Left lung (tissue), 10 donors: Measurements from ENCODE around the gene DPP7. TPM values are rescaled to one million over a fixed set of nuclear protein-coding genes. Genes with fewer than 3 reads are reported as not detected.

Experiments used
- ATAC-seq: fragments of 200-7000 bp; cut with Tn5 transposase; one replicate; pipeline ENCODE4 v1.9.1; 2020; ENCODE audit warnings: moderate library complexity
- DNase-seq, 4 donors: peaks; one replicate each; pipeline ENCODE4 v3.0.0-alpha.2; 2013 to 2020
- H3K27ac ChIP-seq, 2 donors: fragments of 200-600 bp; sonication (generic) in 1 of 2; one replicate each; pipeline versions ENCODE4 v1.5.0 to v1.8.0; 2020 to 2021
- H3K27me3 ChIP-seq, 2 donors: fragments of 200-600 bp; sonication (generic) in 1 of 2; one replicate each; pipeline versions ENCODE4 v1.5.0 to v1.8.0; 2020 to 2021
- H3K36me3 ChIP-seq, 2 donors: fragments of 200-600 bp; sonication (generic) in 1 of 2; one replicate each; pipeline versions ENCODE4 v1.5.0 to v1.8.0; 2020 to 2021
- H3K4me1 ChIP-seq, 2 donors: fragments of 200-600 bp; one replicate each; pipeline ENCODE4 v1.8.0; 2021
- H3K4me3 ChIP-seq, 2 donors: fragments of 200-600 bp; sonication (generic) in 1 of 2; one replicate each; pipeline versions ENCODE4 v1.5.0 to v1.8.0; 2020 to 2021; ENCODE audit warnings: mild to moderate bottlenecking in 1 of 2
- H3K9me3 ChIP-seq, 2 donors: fragments of 200-600 bp; sonication (generic) in 1 of 2; one replicate each; pipeline versions ENCODE4 v1.5.0 to v1.8.0; 2020 to 2021
- CTCF ChIP-seq, 2 donors: fragments of 200-600 bp; sonication (generic) in 1 of 2; IDR thresholded peaks; one replicate each; pipeline versions ENCODE4 v1.5.0 to v1.8.0; 2021; ENCODE audit warnings: antibody characterized with exemption in 2 of 2
- intact Hi-C, 2 donors: fragments of 100-400 bp; cut with DNase I; formaldehyde crosslinking; loops; one replicate each; pipeline versions ENCODE4 v1.11.2 to v1.14.2; 2022
- polyA plus RNA-seq, 6 donors: library from polyadenylated mRNA; unstranded; fragments of 120-200 nt; gene quantifications; one replicate each; pipeline ENCODE4 v1.2.1, GENCODE V29; 2013; ENCODE audit not compliant: insufficient read length in 6 of 6
- total RNA-seq, 2 donors: library from RNA; stranded (reverse); fragmentation: NEBNext Ultra II Directional; extraction: Animal tissue kit (Norgen Biotek cat#: 25700); gene quantifications; one replicate each; pipeline ENCODE4 v1.2.1, GENCODE V29; 2021
- donor health status: DM: no; HTN: yes; CAD: no.
- donor health status: DM: no; HTN: no; CAD: no.

The DPP7 gene
- total and polyA plus RNA-seq, 8 donors = 35.8 to 165 (median 47.9) TPM

DNA sequence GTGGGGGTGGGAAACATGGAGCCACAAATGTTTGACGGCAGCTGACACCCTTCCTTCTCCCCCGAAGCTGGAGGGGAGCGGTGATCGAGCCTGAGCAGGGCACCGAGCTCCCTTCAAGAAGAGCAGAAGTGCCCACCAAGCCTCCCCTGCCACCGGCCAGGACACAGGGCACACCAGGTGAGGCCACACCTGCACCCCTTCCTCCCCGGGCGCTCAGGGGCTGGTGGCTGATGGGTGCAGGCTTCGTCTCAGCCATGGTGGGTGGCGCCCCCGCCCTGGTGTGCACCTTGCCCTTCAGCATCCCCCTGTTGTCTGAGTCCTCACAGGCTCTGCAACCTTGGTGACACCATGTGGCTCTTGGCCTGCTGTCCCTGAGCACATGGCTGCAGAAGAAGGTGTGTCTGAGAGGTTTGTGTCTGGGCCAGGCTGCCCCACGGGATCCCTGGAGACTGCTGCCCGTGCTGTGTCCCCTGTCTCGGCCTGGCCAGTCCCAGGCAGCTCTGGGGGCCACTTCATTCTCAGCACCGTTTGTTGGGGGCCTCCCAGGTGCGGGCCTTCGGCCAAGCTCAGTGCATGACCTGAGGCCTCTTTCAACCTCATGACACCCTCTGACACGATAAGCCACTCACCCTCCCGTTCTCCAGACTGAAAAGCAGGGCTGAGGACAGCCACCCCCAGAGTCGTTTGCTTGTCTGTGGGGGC lies 16.6 kb downstream of the DPP7 start:
- peak in 1 of 4 donors; percentile 74 for DNase-seq
- H3K36me3 ChIP-seq = peaks cover 0 to 88% of the 10 kb centered on the region in 2 donors
- H3K27me3 ChIP-seq = no peaks in the 10 kb centered on the region
- H3K27ac ChIP-seq = no peak overlapping the region
- intact Hi-C loops = no loop called here
- no peak overlapping the region for H3K4me3 ChIP-seq
- ATAC-seq = no peak
- no peak for TF ChIP-seq CTCF (IDR thresholded peaks at IDR 0.05)
- H3K9me3 ChIP-seq = no peaks in the 10 kb centered on the region
- H3K4me1 ChIP-seq = no peaks in the 10 kb centered on the region

GRCh38 chr9:137096785-137097546 lies 17.6 kb downstream of the DPP7 start:
- DNase-seq = no peak
- intact Hi-C loops = no loop called here
- H3K27ac ChIP-seq = no peak overlapping the region
- no peaks in the 10 kb centered on the region for H3K27me3 ChIP-seq
- no peak for TF ChIP-seq CTCF (IDR thresholded peaks at IDR 0.05)
- no peak for ATAC-seq
- H3K4me3 ChIP-seq = no peak overlapping the region
- no peaks in the 10 kb centered on the region for H3K9me3 ChIP-seq
- no peaks in the 10 kb centered on the region for H3K4me1 ChIP-seq
- peaks cover 0 to 88% of the 10 kb centered on the region in 2 donors for H3K36me3 ChIP-seq

DNA sequence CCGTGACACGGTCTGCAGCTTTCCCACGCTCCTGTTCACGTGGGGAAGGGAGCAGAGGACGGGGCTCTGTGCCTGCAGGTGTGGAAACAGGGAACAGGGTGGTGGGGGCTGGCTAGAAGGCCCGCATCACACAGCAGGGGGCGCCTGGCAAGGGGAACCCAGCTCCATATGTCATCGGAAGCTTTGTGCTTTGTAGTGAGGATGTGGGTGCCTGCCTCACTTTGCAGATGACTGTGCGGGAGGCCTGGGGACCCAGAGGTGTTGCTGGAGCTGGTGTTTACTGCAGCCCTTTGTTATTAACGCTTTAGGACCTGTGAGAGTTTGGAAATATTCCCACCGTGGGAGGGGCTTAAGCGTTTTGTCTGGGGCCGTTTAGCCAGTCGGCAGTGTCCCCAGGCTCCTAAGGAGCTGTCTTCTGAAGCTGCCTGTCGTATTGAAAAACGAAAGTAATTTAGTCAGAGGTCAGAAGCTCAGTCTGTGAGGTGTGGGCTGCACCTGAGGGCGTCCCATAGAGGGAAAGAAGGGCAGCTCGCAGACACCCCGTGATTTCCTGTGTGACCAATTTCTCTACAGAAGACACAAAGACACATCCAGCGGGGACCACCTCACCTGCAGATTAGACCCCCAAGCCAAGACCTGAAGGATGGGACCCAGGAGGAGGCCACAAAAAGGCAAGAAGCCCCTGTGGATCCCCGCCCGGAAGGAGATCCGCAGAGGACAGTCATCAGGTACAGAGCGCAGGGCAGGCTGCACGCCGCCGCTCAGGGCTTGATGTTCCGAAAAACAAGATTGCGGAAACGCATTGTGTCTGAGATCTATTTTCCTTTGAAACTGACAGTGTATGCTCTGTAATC lies 18.6 kb downstream of the DPP7 start:
- Histone ChIP-seq H3K4me1 (no peaks in the 10 kb centered on the region), H3K27me3 (no peaks in the 10 kb centered on the region), H3K4me3 (no peak overlapping the region), H3K36me3 (peaks cover 0 to 87% of the 10 kb centered on the region in 2 donors), H3K27ac (no peak overlapping the region), H3K9me3 (no peaks in the 10 kb centered on the region)
- TF ChIP-seq CTCF (IDR thresholded peaks at IDR 0.05) = no peak
- DNase-seq (no peak), ATAC-seq (peak; percentile 37)
- intact Hi-C loops = no loop called here

DNA sequence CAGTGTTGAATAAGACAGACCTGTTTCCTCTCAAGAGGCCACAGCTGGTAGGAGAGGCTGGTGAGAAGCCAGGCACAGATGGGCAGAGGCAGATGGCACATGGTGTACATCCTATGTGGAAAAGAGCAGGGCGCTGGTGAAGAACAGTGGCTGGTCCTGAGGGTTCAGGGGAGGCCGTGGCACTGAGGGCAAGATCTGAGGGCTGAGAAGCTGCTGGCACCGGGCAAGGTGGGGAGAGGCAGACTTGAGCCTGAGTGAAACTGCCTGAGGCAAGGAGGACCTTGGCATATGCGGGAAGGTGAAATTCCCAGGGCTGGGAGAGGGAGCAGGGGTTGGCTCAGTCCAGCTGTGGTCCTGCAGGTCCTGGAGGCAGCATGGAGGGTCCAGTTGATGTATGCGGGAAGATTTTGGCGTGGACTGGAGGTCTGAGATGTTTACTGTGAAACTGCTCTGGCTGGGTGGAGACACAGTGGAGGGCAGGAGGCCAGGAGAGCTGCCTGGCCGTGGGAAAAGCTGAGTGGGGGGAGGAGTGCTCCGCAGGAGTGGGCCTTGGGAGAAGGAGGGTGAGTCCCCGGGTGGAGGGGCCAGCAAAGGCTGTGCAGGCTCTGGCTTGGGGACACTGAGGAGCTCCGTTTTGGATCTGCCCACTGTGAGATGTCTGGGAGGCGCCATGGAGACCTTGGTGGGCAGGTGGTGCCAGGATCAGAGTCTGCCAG lies 25.1 kb downstream of the DPP7 start:
- Histone ChIP-seq H3K27ac (no peak overlapping the region), H3K27me3 (no peaks in the 10 kb centered on the region), H3K9me3 (no peaks in the 10 kb centered on the region), H3K36me3 (peaks cover 0 to 24% of the 10 kb centered on the region in 2 donors), H3K4me3 (no peak overlapping the region), H3K4me1 (peaks cover 17 to 31% of the 10 kb centered on the region in 2 donors)
- TF ChIP-seq CTCF (IDR thresholded peaks at IDR 0.05) = no peak
- DNase-seq (no peak), ATAC-seq (no peak)
- intact Hi-C loops = no loop called here
